Panc1 (cell line): ENCODE measurements around the gene CACNA2D3. TPM values are rescaled to one million over a fixed set of nuclear protein-coding genes. Genes with fewer than 3 reads are reported as not detected.

Experiments
- ATAC-seq: fragments of 200-7000 bp; cut with Tn5 transposase; 2 replicates; pipeline ENCODE4 v1.9.1; 2020; ENCODE audit warnings: mild to moderate bottlenecking, moderate library complexity
- BruUV-seq: library from RNA; stranded (reverse); fragments of 400-500 nt; replicated peaks from 2 replicates; lab custom pipeline; 2021; lab: Mats Ljungman, UMichigan
- CTCF ChIA-PET: fragments of 300-600 bp; sonication (Branson Sonifier 250); formaldehyde crosslinking; loops from one replicate; lab custom pipeline; 2022; ENCODE audit warnings: antibody characterized with exemption; lab: Charles Lee
- POLR2A ChIA-PET: fragments of 300-600 bp; sonication (Branson Sonifier 250); formaldehyde crosslinking; loops from one replicate; lab custom pipeline; 2022; ENCODE audit warnings: antibody characterized with exemption; lab: Charles Lee
- DNase-seq: peaks from one replicate; pipeline ENCODE4 v3.0.0-alpha.2; 2010; ENCODE audit warnings: low read depth, low spot score
- H3K27ac ChIP-seq: 2 replicates; pipeline ENCODE4 v1.5.1; 2011; ENCODE audit warnings: mild to moderate bottlenecking, low read length, inconsistent platforms
- H3K27me3 ChIP-seq: fragments of 200-500 bp; sonication (Bioruptor generic); 2 replicates; pipeline ENCODE4 v1.6.0; 2014; ENCODE audit warnings: low read length, inconsistent platforms; ENCODE audit not compliant: control insufficient read depth, insufficient read depth
- H3K36me3 ChIP-seq: fragments of 200-500 bp; sonication (Bioruptor generic); 2 replicates; pipeline ENCODE4 v1.5.1; 2014; ENCODE audit warnings: inconsistent platforms, mild to moderate bottlenecking, low read length, moderate library complexity; ENCODE audit not compliant: control insufficient read depth, insufficient read depth
- H3K4me1 ChIP-seq: 2 replicates; pipeline ENCODE4 v1.5.1; 2011; ENCODE audit warnings: inconsistent platforms, mild to moderate bottlenecking, low read length, moderate library complexity; ENCODE audit not compliant: control insufficient read depth, insufficient read depth
- H3K4me3 ChIP-seq, 2 experiments: 2 replicates each; pipeline ENCODE4 v1.5.1; 2011 to 2012; ENCODE audit warnings: low read depth in 2 of 2, low read length in 2 of 2, mild to moderate bottlenecking in 2 of 2, inconsistent platforms in 1 of 2, moderate library complexity in 1 of 2
- H3K9me3 ChIP-seq: fragments of 200-500 bp; sonication (Bioruptor generic); 2 replicates; pipeline ENCODE4 v1.5.1; 2014; ENCODE audit warnings: low read depth, mild to moderate bottlenecking, inconsistent platforms, low read length, moderate library complexity; ENCODE audit not compliant: control insufficient read depth, insufficient read depth
- CTCF ChIP-seq: fragments of 450-650 bp; IDR thresholded peaks from 2 replicates; pipeline ENCODE4 v1.5.1; 2017; ENCODE audit warnings: mild to moderate bottlenecking
- POLR2AphosphoS5 ChIP-seq: IDR thresholded peaks from 2 replicates; pipeline ENCODE4 v1.6.1; 2012; ENCODE audit warnings: mild to moderate bottlenecking, low read depth, low read length, moderate library complexity
- SIN3A ChIP-seq: IDR thresholded peaks from 2 replicates; pipeline ENCODE4 v1.6.1; 2012; ENCODE audit warnings: low read depth, mild to moderate bottlenecking, low read length, moderate library complexity, borderline replicate concordance; ENCODE audit not compliant: insufficient read depth
- TCF7L2 ChIP-seq: IDR thresholded peaks from 2 replicates; pipeline ENCODE4 v1.6.1; 2011; ENCODE audit warnings: mild to moderate bottlenecking, low read depth, low read length, inconsistent platforms
- in situ Hi-C: cut with HindIII; loops from 2 replicates; pipeline ENCODE4 v1.10.0; 2016; ENCODE audit warnings: low sequenced_read_pairs, low pct_unique_long_range_greater_than_20kb
- intact Hi-C: fragments of 100-400 bp; cut with micrococcal nuclease; formaldehyde crosslinking; loops from one replicate; pipeline ENCODE4 v1.10.0; 2022; ENCODE audit not compliant: unreplicated experiment
- total RNA-seq: library from RNA; stranded (reverse); gene quantifications from one replicate; pipeline ENCODE4 v1.2.1, GENCODE V29; 2021; ENCODE audit not compliant: unreplicated experiment
- TF ChIP-seq, protein P1 (sequence below), 2 experiments: IDR thresholded peaks; 2 replicates each; pipeline ENCODE4 v1.6.1; 2011 to 2012; ENCODE audit warnings: low read depth in 2 of 2, control low read depth in 1 of 2, low read length in 1 of 2, mild to moderate bottlenecking in 1 of 2, moderate library complexity in 1 of 2; ENCODE audit not compliant: insufficient read depth in 1 of 2

CACNA2D3 gene
- total RNA-seq, 1 experiment from 2014 or later: 0.41 TPM

DNA sequence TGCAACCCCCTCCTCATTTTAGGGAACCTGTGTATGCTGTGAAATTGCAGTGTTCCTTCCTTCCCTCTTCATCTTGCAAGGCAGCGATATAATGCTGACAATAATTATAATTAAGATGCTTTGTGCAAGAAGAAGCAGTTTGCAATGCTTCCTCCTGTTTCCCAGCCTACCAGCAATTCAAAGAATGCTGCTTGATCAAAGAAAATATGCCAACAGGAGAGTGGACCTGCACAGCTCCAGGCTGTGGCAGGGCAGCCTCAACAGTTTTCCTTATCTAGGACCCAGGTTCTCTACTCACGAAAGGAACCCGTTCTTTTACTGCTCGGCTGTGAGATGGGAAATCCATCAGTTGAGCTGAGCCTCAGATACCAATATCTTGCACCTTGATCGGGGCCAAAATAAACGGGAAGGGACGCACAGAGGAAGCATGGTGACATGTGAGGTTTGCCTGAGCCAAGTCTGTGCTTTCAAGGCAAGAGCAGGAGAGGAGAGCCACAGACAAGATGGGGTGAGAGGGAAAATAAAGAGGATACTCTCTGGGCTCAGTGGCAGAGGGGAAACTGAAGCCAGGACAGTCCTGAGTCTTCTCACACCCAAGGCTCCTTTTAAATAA, 828.1 kb downstream of the CACNA2D3 start:
- Histone ChIP-seq H3K27me3 (no peaks in the 10 kb centered on the region), H3K27ac (no peak overlapping the region)
- POLR2A ChIA-PET: no interaction called here

GRCh38 chr3:54951405-54951804, 829.1 kb downstream of the CACNA2D3 start:
- in situ Hi-C loops (no loop called here), intact Hi-C loops (no loop called here)
- TF ChIP-seq, protein P1, sequence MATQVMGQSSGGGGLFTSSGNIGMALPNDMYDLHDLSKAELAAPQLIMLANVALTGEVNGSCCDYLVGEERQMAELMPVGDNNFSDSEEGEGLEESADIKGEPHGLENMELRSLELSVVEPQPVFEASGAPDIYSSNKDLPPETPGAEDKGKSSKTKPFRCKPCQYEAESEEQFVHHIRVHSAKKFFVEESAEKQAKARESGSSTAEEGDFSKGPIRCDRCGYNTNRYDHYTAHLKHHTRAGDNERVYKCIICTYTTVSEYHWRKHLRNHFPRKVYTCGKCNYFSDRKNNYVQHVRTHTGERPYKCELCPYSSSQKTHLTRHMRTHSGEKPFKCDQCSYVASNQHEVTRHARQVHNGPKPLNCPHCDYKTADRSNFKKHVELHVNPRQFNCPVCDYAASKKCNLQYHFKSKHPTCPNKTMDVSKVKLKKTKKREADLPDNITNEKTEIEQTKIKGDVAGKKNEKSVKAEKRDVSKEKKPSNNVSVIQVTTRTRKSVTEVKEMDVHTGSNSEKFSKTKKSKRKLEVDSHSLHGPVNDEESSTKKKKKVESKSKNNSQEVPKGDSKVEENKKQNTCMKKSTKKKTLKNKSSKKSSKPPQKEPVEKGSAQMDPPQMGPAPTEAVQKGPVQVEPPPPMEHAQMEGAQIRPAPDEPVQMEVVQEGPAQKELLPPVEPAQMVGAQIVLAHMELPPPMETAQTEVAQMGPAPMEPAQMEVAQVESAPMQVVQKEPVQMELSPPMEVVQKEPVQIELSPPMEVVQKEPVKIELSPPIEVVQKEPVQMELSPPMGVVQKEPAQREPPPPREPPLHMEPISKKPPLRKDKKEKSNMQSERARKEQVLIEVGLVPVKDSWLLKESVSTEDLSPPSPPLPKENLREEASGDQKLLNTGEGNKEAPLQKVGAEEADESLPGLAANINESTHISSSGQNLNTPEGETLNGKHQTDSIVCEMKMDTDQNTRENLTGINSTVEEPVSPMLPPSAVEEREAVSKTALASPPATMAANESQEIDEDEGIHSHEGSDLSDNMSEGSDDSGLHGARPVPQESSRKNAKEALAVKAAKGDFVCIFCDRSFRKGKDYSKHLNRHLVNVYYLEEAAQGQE (IDR thresholded peaks at IDR 0.05; ENCODE audit: insufficient read depth in 1 of 2, low read depth in 2 of 2, low read length in 1 of 2): no peak
- TF ChIP-seq POLR2AphosphoS5 (no peak), TCF7L2 (no peak), SIN3A (no peak), CTCF (no peak; the same call in 1 of the 2 replicates)
- no TSS peak for BruUV-seq
- POLR2A ChIA-PET: no interaction called here
- Histone ChIP-seq H3K36me3 (no peaks in the 10 kb centered on the region), H3K9me3 (no peaks in the 10 kb centered on the region), H3K4me3 (no peak overlapping the region), H3K27me3 (no peaks in the 10 kb centered on the region), H3K27ac (no peak overlapping the region), H3K4me1 (no peaks in the 10 kb centered on the region; the same call in 1 of the 2 replicates)
- DNase-seq (no peak), ATAC-seq (0 out of 2 replicates have a peak, but pooled peaks have one; percentile 48)
- CTCF ChIA-PET: no interaction called here

More for the DNA sequence above, 828.1 kb downstream of the CACNA2D3 start:
- TF ChIP-seq TCF7L2: no peak
- TF ChIP-seq, protein P1 (IDR thresholded peaks at IDR 0.05; ENCODE audit: insufficient read depth in 1 of 2, low read depth in 2 of 2, low read length in 1 of 2): no peak
- Histone ChIP-seq H3K4me3 (no peak overlapping the region), H3K36me3 (no peaks in the 10 kb centered on the region), H3K4me1 (no peaks in the 10 kb centered on the region; the same call in 1 of the 2 replicates), H3K9me3 (no peaks in the 10 kb centered on the region)
- ATAC-seq: no peak
- DNase-seq: no peak
- in situ Hi-C loops (no loop called here), intact Hi-C loops (no loop called here)
- CTCF ChIA-PET: no interaction called here
- BruUV-seq: no TSS peak
